HepG2 (cell line): ENCODE results near the gene EXOC7. TPM values are rescaled to one million over a fixed set of nuclear protein-coding genes. Genes with fewer than 3 reads are reported as not detected.

Experiments
- ATAC-seq: fragments of 200-7000 bp; cut with Tn5 transposase; 3 replicates; pipeline ENCODE4 v1.9.1; 2020; ENCODE audit warnings: mild to moderate bottlenecking, moderate library complexity
- BruUV-seq: library from RNA; stranded (reverse); fragments of 400-500 nt; replicated peaks from 2 replicates; lab custom pipeline; 2021; lab: Mats Ljungman, UMichigan
- CTCF ChIA-PET: fragments of 300-600 bp; formaldehyde crosslinking; extraction: SDS; loops from one replicate; lab custom pipeline; 2021; ENCODE audit warnings: low total read pairs, inconsistent platforms, low intra/inter-chr PET ratio; lab: Yijun Ruan, JAX
- POLR2A ChIA-PET: fragments of 350-600 bp; sonication (Branson Sonifier 250); formaldehyde crosslinking; loops from one replicate; lab custom pipeline; 2020; ENCODE audit warnings: antibody characterized with exemption, inconsistent platforms; lab: Yijun Ruan, JAX
- DNase-seq: peaks from one replicate; pipeline ENCODE4 v3.0.0-alpha.2; 2015; ENCODE audit warnings: low spot score
- FAIRE-seq: peaks from 3 replicates; lab custom pipeline; 2011; peaks lifted over from hg19 to GRCh38; lab: Jason Lieb, UNC
- H2AFZ ChIP-seq: one replicate; pipeline ENCODE4 v1.6.1; 2011; ENCODE audit warnings: low read length, inconsistent platforms
- H3K27ac ChIP-seq: fragments of 300-600 bp; 3 replicates; pipeline ENCODE4 v1.8.0; 2011; ENCODE audit warnings: mixed run types, mild to moderate bottlenecking, mixed read lengths, low read length, inconsistent platforms; ENCODE audit not compliant: insufficient read depth; ENCODE audit errors: extremely low read length
- H3K27me3 ChIP-seq, 2 experiments: fragments of 200-600 bp in 1 of 2; 2 replicates in 1 of 2; 3 replicates in 1 of 2; pipeline versions ENCODE4 v1.6.0 to v1.8.0; 2011; ENCODE audit warnings: low read length in 2 of 2, mild to moderate bottlenecking in 2 of 2, moderate library complexity in 2 of 2, inconsistent platforms in 1 of 2; ENCODE audit not compliant: insufficient read depth in 2 of 2, control insufficient read depth in 1 of 2
- H3K36me3 ChIP-seq, 2 experiments: fragments of 200-600 bp in 1 of 2; replicated peaks in 1 of 2; 2 replicates in 1 of 2; 3 replicates in 1 of 2; pipeline versions ENCODE4 v1.5.1 to v1.8.0; 2011; ENCODE audit warnings: low read length in 2 of 2, inconsistent platforms in 1 of 2; ENCODE audit not compliant: insufficient read depth in 2 of 2, control insufficient read depth in 1 of 2
- H3K4me1 ChIP-seq: 2 replicates; pipeline ENCODE4 v1.5.1; 2012; ENCODE audit warnings: low read length, inconsistent platforms; ENCODE audit not compliant: insufficient read depth
- H3K4me2 ChIP-seq: 2 replicates; pipeline ENCODE4 v1.6.0; 2011; ENCODE audit warnings: low read depth, low read length, inconsistent platforms
- H3K4me3 ChIP-seq, 3 experiments: fragments of 200-600 bp in 1 of 3; sonication (generic), shearing (Covaris generic) in 1 of 3; replicated peaks in 1 of 3; 2 replicates each; pipeline ENCODE4 v1.5.1; 2011 to 2016; ENCODE audit warnings: low read length in 3 of 3, inconsistent platforms in 2 of 3, low read depth in 2 of 3, mild to moderate bottlenecking in 2 of 3, control low read depth in 1 of 3, mixed read lengths in 1 of 3; ENCODE audit not compliant: insufficient read depth in 1 of 3
- H3K79me2 ChIP-seq: one replicate; pipeline ENCODE4 v1.6.1; 2011; ENCODE audit warnings: low read length, inconsistent platforms; ENCODE audit not compliant: insufficient read depth
- H3K9ac ChIP-seq: 2 replicates; pipeline ENCODE4 v1.6.0; 2011; ENCODE audit warnings: mild to moderate bottlenecking, low read depth, low read length, inconsistent platforms; ENCODE audit not compliant: insufficient read depth
- H3K9me3 ChIP-seq: 2 replicates; pipeline ENCODE4 v1.5.1; 2012; ENCODE audit warnings: mild to moderate bottlenecking, low read length
- H4K20me1 ChIP-seq: 2 replicates; pipeline ENCODE4 v1.6.0; 2011; ENCODE audit warnings: inconsistent platforms, mild to moderate bottlenecking, low read length, moderate library complexity; ENCODE audit not compliant: insufficient read depth
- ELF1 ChIP-seq: sonication (generic); formaldehyde crosslinking; IDR thresholded peaks from 2 replicates; pipeline ENCODE4 v1.4.0; 2020; ENCODE audit warnings: missing genetic modification reagents
- POLR2A ChIP-seq, 2 experiments: IDR thresholded peaks; 2 replicates each; pipeline ENCODE4 v1.6.1; 2011; ENCODE audit warnings: low read depth in 2 of 2, low read length in 2 of 2, mild to moderate bottlenecking in 1 of 2, moderate library complexity in 1 of 2; ENCODE audit not compliant: insufficient read depth in 1 of 2
- SPEN ChIP-seq: sonication (generic); formaldehyde crosslinking; IDR thresholded peaks from 2 replicates; pipeline ENCODE4 v1.5.1; 2020; ENCODE audit warnings: low read depth, mild to moderate bottlenecking, missing genetic modification reagents
- ZNF781 ChIP-seq: sonication (generic); formaldehyde crosslinking; IDR thresholded peaks from 2 replicates; pipeline ENCODE4 v1.5.1; 2020; ENCODE audit warnings: borderline replicate concordance, mild to moderate bottlenecking, missing genetic modification reagents; ENCODE audit errors: not compliant biosample characterization
- WGBS: methylation state at CpG from one replicate; pipeline ENCODE4 v1.1.6; 2017; ENCODE audit warnings: low lambda C conversion rate; 5-methylcytosine and 5-hydroxymethylcytosine counted together
- in situ Hi-C: cut with HindIII; loops from 2 replicates; pipeline ENCODE4 v1.10.0; 2017; ENCODE audit warnings: low pct_unique_long_range_greater_than_20kb; ENCODE audit not compliant: extremely low pct_ligation_motif_present
- intact Hi-C: fragments of 100-400 bp; cut with micrococcal nuclease; formaldehyde crosslinking; loops from one replicate; pipeline ENCODE4 v1.10.0; 2022; ENCODE audit not compliant: unreplicated experiment
- polyA plus RNA-seq, 8 experiments: library from polyadenylated mRNA; depleted of rRNA in 3 of 8; stranded (reverse) in 7 of 8; unstranded in 1 of 8; fragments of >200 nt; fragmentation: Illumina TruSeq in 4 of 8; extraction: Trizol in 4 of 8; gene quantifications; 2 replicates each; pipeline versions ENCODE4 v1.2.1 to v1.2.3, GENCODE V29; 2011 to 2016; ENCODE audit warnings: low read depth in 4 of 8, missing spikeins in 1 of 8, mixed read lengths in 1 of 8; ENCODE audit not compliant: insufficient read depth in 1 of 8
- total RNA-seq, 5 experiments: library from RNA; depleted of rRNA; stranded (reverse); fragments of >200 nt; fragmentation: Illumina TruSeq; extraction: Trizol; gene quantifications; 2 replicates each; pipeline ENCODE4 v1.2.3, GENCODE V29; 2016; ENCODE audit warnings: low read depth in 1 of 5

The EXOC7 gene
- total and polyA plus RNA-seq, 2 of the 13 experiments (the other 11 are each of a cell fraction or from before 2014, with no cell fraction given): 86.9 to 116 TPM

DNA sequence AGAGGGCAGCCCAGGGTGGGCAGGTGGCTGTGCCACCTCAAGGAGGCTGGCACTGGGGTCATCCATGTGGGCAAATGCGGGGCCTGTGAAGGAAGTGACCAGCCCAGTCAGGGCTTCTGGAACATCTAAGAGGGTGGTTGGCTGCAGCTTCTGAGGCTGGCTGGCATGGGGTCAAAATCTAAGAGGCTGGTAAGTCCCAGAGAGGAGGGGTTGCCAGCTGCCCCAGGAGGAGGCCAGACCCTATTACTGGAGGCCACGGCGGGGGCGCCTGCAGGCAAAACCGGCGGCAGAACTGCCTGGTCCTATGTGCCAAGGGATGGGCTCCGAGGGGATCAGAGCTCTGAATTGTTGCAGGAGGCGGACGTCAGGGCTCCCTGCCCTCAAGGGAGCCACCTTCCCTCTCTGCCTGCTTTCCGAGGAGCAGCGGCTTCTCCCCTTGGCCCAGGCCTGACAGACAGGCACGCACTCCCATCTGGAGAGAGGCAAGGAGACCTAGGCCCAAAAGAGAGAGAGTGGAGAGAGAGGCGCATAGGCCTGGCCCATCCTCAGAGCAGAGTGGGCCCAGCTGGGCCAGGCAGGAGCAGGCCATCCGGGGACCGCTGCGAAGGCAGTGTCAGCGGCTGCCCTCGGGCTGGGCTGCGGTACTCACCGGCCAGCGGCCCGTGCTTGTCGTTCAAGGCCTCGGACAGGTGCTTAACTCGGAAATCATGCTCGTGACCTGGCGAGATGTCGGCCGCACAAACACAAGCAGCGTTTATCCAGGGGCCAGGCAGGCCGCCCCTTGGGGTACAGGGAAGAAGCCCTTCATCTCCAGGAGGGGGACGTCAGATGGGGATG lies 13.7 kb downstream of the EXOC7 start (continued):
- no peak for TF ChIP-seq ELF1 (CRISPR knock-in tag)
- TF ChIP-seq ZNF781 (CRISPR knock-in tag): no peak

- BruUV-seq: no TSS peak
- no peaks in the 10 kb centered on the region for H3K27me3 ChIP-seq
- in situ Hi-C loops (no loop called here), intact Hi-C loops (no loop called here)
- ChIA-PET CTCF (interaction anchor here (0.6 kb wide), 1 partner anchor 230 kb away, joined by 3 read pairs; no protein-coding TSS in a partner anchor), POLR2A (interaction anchor here (1.5 kb wide), 1 partner anchor 14 kb away, joined by 5 read pairs; the partner anchor contains the start of gene EXOC7)
- no peaks in the 10 kb centered on the region for H3K79me2 ChIP-seq
- no peak for FAIRE-seq
- no peak overlapping the region for H2AFZ ChIP-seq
- no peak for DNase-seq
- H3K4me3 ChIP-seq: no peak overlapping the region
- H4K20me1 ChIP-seq: no peaks in the 10 kb centered on the region
- H3K4me1 ChIP-seq: no peaks in the 10 kb centered on the region
- peaks cover 77 to 92% of the 10 kb centered on the region in 2 experiments; a peak in 4 of 5 replicates for H3K36me3 ChIP-seq
- ATAC-seq: no peak
- H3K9ac ChIP-seq: no peak overlapping the region
- TF ChIP-seq POLR2A (IDR thresholded peaks at IDR 0.05; ENCODE audit: insufficient read depth in 1 of 2, low read depth in 2 of 2, low read length in 2 of 2): 0 out of 4 replicates have a peak, but pooled peaks of 1 of the 2 experiments have one; percentile 12
- TF ChIP-seq SPEN (CRISPR knock-in tag): no peak
- over 99% methylated on average over 12 of the region's 25 CpGs for WGBS
- no peak overlapping the region for H3K4me2 ChIP-seq
- no peak overlapping the region for H3K27ac ChIP-seq
- no peaks in the 10 kb centered on the region for H3K9me3 ChIP-seq
Measured at GRCh38 chr17:76088868-76089576, 14.6 kb downstream of the EXOC7 start.
